Activated naive CD8-positive, alpha-beta T cell treated with anti-CD3 and anti-CD28 coated beads for 36 hours (primary cell): Measurements from ENCODE around the gene DCUN1D3. TPM values are rescaled to one million over a fixed set of nuclear protein-coding genes. Genes with fewer than 3 reads are reported as not detected.

Experiments
- DNase-seq: peaks from one replicate; pipeline ENCODE4 v3.0.0; 2021
- H3K27ac Mint-ChIP-seq: one replicate; pipeline ENCODE4 v1.8.0; 2022; ENCODE audit warnings: mild to moderate bottlenecking, moderate library complexity, mixed read lengths
- H3K27me3 Mint-ChIP-seq: one replicate; pipeline ENCODE4 v1.8.0; 2022; ENCODE audit warnings: mild to moderate bottlenecking, mixed read lengths
- H3K36me3 Mint-ChIP-seq: one replicate; pipeline ENCODE4 v1.8.0; 2021; ENCODE audit warnings: mild to moderate bottlenecking, mixed read lengths
- H3K4me1 Mint-ChIP-seq: one replicate; pipeline ENCODE4 v1.8.0; 2021; ENCODE audit warnings: mixed read lengths
- H3K4me3 Mint-ChIP-seq: one replicate; pipeline ENCODE4 v1.8.0; 2022; ENCODE audit warnings: mild to moderate bottlenecking, moderate library complexity, mixed read lengths
- H3K9me3 Mint-ChIP-seq: one replicate; pipeline ENCODE4 v1.8.0; 2022; ENCODE audit warnings: mixed read lengths
- total RNA-seq, 2 experiments: library from RNA; stranded (reverse); gene quantifications; one replicate each; pipeline ENCODE4 v1.2.3, GENCODE V29; 2021

The DCUN1D3 gene
- total RNA-seq, 2 experiments from 2014 or later: 7.7 to 8.2 TPM

DNA sequence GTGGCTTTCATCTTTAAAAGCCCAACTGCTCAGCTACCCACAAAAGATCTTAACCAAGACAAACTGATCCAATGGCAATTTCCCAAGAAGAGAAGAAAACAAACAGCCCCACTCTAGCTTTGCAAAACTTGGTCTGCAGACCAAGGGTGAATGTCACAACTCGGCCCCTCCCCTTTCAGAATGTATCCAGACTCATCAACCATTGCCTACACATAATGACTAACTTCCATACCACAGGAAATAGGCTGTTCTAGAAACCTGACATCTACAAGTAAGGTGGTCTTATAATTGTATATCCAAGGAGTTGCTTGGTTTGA lies 16.0 kb downstream of the DCUN1D3 start:
- H3K9me3 Mint-ChIP-seq: no peaks in the 10 kb centered on the region
- peak; percentile 14 for DNase-seq
- peaks cover 24% of the 10 kb centered on the region for H3K4me1 Mint-ChIP-seq
- H3K27ac Mint-ChIP-seq: no peak overlapping the region
- no peaks in the 10 kb centered on the region for H3K27me3 Mint-ChIP-seq
- H3K4me3 Mint-ChIP-seq: no peak overlapping the region
- peaks cover 17% of the 10 kb centered on the region for H3K36me3 Mint-ChIP-seq

DNA sequence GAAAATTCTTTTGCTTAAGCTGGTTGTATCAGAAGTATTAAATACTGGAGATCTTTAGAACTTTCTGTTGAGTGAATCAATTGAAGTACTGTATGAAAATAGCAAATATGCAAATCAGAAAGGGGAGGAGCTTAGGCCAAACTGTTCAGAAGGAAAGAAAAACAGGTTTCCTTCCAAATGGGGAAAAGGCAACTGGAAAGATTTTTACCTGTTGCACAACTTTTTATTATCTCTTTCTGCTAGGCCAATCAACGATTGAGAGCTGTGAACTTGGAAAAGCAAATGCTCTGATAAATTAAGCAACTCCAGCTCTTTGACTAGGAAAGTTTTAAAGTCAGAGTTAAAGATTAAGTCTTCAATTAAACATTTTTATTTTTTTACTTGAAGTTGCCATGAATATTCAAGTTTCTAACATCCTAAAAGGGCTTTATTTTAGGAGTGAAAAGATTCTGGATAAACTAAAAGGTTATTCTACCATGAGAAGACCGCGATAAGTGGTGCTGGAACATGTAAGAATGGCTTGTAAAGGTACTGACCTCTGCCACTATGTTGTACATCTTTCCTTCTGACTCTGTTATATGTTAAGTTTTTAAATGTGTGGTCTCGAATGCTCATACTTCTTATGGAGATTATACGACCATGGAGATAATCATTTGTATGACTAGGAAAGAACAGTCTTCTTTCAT lies 16.5 kb downstream of the DCUN1D3 start:
- Mint-ChIP-seq H3K4me1 (peaks cover 29% of the 10 kb centered on the region), H3K27ac (no peak overlapping the region), H3K9me3 (no peaks in the 10 kb centered on the region), H3K4me3 (no peak overlapping the region), H3K27me3 (no peaks in the 10 kb centered on the region), H3K36me3 (peaks cover 17% of the 10 kb centered on the region)
- no peak for DNase-seq

DNA sequence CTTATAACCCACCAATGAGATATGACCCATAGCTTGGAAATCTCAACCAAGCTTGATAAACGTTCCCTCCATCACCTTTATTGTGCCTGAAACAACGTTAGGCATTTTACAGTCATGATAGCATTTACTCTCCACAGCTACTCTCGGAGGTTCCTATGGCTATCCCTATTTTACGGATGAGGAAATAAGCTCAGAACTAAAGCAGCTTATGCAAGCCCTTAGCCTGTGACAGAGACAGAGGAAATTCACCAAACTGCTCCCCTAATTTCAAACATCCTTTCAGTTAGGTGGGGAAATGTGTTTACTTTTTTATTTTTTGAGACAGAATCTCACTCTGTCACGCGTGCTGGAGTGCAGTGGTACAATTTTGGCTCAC lies 18.7 kb downstream of the DCUN1D3 start:
- no peak for DNase-seq
- Mint-ChIP-seq H3K27me3 (no peaks in the 10 kb centered on the region), H3K9me3 (no peaks in the 10 kb centered on the region), H3K4me3 (no peak overlapping the region), H3K36me3 (peaks cover 12% of the 10 kb centered on the region), H3K4me1 (peaks cover 37% of the 10 kb centered on the region), H3K27ac (no peak overlapping the region)

DNA sequence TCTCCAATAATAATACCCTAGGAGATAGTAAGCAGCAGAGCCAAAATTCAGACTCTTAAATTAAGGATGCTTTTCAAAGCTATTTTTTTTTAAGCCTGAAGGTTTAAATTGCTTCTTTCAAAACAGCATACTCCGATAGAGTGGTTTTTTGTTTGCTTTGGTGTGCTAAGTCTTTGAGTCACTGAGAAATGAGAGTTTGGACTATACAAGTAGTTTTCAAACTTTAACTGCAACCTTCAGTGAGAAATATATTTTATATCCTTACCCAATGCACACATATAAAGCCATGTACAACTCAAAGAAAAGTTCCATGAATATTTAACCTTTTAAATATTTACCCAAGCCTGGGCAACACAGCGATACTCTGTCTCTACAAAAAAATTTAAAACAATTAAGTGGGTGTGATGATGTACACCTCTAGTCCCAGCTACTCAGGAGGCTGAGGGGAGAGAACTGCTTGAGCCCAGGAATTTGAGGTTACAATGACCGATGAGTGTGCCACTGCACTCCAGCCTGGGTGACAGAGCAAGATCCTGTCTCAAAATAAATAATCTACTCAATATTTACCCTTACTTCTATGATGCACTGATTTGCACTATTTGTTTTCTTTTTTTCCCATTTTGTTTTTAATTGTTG lies 19.2 kb downstream of the DCUN1D3 start:
- H3K4me1 Mint-ChIP-seq: peaks cover 41% of the 10 kb centered on the region
- DNase-seq: no peak
- no peak overlapping the region for H3K4me3 Mint-ChIP-seq
- no peak overlapping the region for H3K27ac Mint-ChIP-seq
- peaks cover 12% of the 10 kb centered on the region for H3K36me3 Mint-ChIP-seq
- H3K9me3 Mint-ChIP-seq: no peaks in the 10 kb centered on the region
- H3K27me3 Mint-ChIP-seq: no peaks in the 10 kb centered on the region

DNA sequence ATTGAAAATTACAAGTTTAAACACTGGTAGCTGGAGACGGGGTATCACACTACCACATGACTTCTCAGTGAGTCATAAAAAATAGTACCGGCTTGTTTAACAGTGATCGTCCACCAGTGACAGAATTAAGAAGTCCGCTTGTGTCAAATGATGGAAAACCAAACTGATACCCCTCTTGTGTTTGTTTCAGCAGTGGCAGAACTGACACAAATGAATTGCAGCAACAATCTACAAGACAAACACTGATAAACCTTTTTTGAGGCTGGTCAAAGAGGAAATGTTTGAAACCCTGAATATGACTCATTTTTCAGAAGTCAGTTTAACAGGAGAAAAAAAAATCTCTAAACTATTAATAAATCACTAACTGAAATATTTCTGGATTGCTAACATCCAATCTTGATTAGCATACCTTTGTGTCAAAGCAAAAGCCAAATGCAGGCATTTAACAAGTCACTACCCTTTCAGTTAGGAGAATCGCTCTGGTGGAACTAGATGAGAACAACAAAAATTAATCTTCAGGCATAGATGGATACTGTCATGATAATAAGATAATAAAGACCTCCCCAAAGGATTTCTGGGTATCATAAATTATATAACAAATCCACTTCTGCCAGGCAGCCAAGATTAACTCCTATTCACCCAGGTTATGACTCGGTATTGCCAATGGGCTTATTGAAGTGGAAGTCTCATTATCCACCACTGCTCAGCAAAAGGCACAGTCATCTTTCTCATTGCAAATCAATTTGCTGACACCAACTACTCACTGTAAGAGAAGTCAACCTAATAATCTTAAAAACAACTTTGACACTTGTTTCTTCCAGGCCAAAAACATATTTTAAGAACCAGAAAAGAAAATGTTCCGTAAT lies 20.8 kb downstream of the DCUN1D3 start:
- Mint-ChIP-seq H3K27me3 (no peaks in the 10 kb centered on the region), H3K9me3 (no peaks in the 10 kb centered on the region), H3K4me1 (peaks cover 52% of the 10 kb centered on the region), H3K4me3 (no peak overlapping the region), H3K36me3 (peaks cover 11% of the 10 kb centered on the region), H3K27ac (peak overlapping the region; percentile 6)
- DNase-seq: no peak

DNA sequence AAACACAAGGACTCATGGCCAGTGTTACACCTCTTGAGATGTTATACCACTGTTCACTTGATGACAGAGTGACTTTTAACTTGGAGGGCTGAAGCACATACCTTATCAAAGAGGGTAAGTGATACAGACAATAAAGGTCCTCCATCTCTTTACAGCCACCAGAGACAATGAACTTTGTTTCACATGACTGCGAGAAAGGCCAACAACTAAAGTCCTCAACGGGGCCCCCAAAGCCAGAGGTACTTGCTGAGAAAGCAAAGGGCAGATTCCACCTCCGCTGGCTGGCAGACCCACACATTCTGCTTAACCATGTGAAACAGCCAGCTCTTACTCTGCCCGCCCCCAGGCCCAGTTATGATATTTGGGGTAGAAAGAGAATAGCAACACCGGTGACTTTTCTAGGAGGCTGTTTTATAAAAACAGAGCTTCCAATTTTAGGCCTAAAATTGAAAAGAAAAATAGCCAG lies 21.4 kb downstream of the DCUN1D3 start:
- H3K36me3 Mint-ChIP-seq: peaks cover 6% of the 10 kb centered on the region
- no peak overlapping the region for H3K4me3 Mint-ChIP-seq
- no peaks in the 10 kb centered on the region for H3K27me3 Mint-ChIP-seq
- no peak for DNase-seq
- H3K27ac Mint-ChIP-seq: no peak overlapping the region
- peaks cover 54% of the 10 kb centered on the region for H3K4me1 Mint-ChIP-seq
- no peaks in the 10 kb centered on the region for H3K9me3 Mint-ChIP-seq

DNA sequence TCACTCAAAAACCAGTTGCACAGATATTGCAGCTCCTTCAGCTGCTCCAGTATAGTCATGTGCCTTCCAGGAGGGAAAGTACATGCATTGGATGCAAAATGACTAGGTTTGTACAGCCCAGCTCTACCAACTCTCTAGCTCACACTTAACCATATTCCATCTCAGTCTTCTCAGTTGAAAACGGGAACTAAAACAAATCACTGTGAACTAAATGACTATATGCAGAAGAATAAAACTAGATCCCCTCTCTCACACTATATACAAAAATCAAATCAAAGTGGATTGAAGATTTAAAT lies 24.9 kb downstream of the DCUN1D3 start:
- H3K4me1 Mint-ChIP-seq: peaks cover 63% of the 10 kb centered on the region
- H3K27me3 Mint-ChIP-seq: no peaks in the 10 kb centered on the region
- no peak for DNase-seq
- no peak overlapping the region for H3K4me3 Mint-ChIP-seq
- no peaks in the 10 kb centered on the region for H3K9me3 Mint-ChIP-seq
- H3K36me3 Mint-ChIP-seq: peaks cover 13% of the 10 kb centered on the region
- H3K27ac Mint-ChIP-seq: no peak overlapping the region

DNA sequence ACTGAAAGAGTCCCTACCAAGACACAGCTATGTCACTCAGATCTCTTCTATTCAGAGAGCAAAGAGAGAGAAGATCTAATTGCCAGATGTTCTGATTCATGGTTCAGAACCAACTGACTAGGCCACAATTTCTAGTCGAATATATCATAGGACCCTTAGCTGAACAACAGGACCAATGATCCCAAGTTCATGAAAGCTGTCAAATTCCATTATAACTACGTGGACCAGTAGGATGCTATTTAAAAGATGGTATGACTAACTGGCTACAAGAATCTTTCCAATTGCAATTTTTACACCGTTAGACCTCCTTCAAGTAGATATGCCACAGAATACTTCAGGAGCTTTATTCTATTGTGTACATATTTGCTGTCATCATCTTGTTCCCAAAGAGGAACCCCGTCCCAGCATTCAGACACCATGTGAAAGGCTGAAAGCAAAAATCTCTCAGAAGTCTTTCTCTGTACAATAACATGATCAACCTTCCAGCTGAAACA lies 26.0 kb downstream of the DCUN1D3 start:
- H3K27ac Mint-ChIP-seq: peak overlapping the region; percentile 83
- H3K27me3 Mint-ChIP-seq: no peaks in the 10 kb centered on the region
- H3K9me3 Mint-ChIP-seq: no peaks in the 10 kb centered on the region
- no peak for DNase-seq
- H3K4me3 Mint-ChIP-seq: peak overlapping the region; percentile 32
- H3K4me1 Mint-ChIP-seq: peaks cover 56% of the 10 kb centered on the region
- H3K36me3 Mint-ChIP-seq: peaks cover 13% of the 10 kb centered on the region

DNA sequence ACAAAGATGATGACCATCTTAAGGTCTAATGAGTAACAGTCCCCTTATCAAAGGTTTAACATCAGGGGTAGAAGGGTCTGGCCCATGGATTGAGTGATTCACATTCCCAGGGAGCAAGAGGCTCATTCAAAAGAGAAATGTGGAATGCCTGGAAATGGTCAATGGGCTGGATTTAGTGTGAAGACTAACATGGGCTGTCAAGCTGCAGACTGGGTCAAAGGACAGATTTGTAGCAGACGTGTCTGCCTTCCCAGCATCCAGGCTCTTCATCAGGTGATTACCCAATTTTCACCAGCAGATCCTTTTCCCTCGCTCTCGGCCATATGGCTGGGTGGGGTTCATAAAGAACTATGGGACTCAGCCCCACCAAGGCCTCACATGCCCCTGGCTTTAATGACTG lies 26.8 kb downstream of the DCUN1D3 start:
- no peak for DNase-seq
- H3K4me1 Mint-ChIP-seq: peaks cover 48% of the 10 kb centered on the region
- no peak overlapping the region for H3K4me3 Mint-ChIP-seq

DNA sequence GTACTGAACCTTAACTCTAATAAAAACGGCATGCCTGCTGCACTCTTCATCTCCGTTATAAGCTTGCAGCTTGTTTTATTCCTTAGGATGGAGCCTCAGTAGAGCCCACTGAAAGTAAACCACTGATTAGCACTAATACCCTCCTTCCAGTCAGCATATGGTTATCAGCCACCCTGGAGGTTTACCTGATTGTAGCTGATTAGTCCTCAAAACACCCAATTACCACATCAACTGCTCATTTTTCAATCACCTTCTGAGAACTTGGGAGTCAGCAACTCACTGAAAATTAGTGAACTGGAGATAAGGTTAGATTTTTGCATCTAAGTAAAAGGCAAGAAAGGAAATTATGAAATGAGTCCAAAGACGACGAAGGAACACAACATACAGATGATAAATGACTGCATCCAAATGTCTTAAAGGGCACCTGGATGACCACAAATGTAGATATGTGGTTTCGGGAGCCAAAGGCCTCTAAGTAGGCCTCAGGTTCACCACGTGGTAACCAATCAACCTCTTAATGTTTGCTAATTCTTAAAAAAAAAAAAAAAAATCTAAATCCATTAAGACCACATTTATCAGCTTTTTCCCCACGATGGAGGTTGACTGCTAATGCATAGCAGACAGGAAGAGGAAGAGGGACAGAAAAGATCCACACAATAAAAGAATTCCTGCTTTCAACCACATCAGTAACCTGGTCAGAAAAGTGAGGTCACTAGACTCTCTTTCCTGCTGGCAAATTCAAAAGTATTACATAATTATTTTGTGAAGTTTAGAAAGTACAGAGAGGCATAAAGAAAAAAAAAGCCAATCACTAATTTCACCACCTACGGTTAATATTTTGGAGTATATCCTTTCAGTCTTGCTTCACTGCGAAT lies 28.0 kb downstream of the DCUN1D3 start:
- H3K4me3 Mint-ChIP-seq: no peak overlapping the region
- DNase-seq: no peak
- H3K27ac Mint-ChIP-seq: peak overlapping the region; percentile 54
- peaks cover 14% of the 10 kb centered on the region for H3K36me3 Mint-ChIP-seq
- peaks cover 44% of the 10 kb centered on the region for H3K4me1 Mint-ChIP-seq
- no peaks in the 10 kb centered on the region for H3K9me3 Mint-ChIP-seq
- no peaks in the 10 kb centered on the region for H3K27me3 Mint-ChIP-seq

More for the DNA sequence above, 26.8 kb downstream of the DCUN1D3 start:
- peaks cover 13% of the 10 kb centered on the region for H3K36me3 Mint-ChIP-seq
- H3K9me3 Mint-ChIP-seq: no peaks in the 10 kb centered on the region
- no peaks in the 10 kb centered on the region for H3K27me3 Mint-ChIP-seq
- no peak overlapping the region for H3K27ac Mint-ChIP-seq

DNA sequence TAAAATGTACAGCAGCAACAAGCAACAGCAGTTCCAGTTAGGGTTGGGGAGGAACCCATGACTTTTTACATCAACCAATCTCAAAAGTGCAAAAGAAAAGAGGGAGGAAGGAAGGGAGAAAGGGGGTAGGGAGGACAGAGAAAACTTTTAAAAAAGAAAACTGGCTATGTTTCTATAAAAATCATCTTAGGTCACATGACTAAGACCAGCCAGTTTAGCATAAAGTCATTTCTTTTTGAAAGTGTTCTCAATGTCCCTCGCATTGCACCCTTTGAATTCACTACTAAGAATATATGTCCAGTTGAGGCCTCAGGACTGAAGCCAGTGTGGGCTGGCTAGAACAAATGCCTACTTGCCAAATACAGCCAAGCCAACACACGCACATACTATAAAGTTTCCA lies 28.9 kb downstream of the DCUN1D3 start:
- Mint-ChIP-seq H3K27ac (no peak overlapping the region), H3K4me3 (no peak overlapping the region), H3K27me3 (no peaks in the 10 kb centered on the region), H3K4me1 (peaks cover 47% of the 10 kb centered on the region), H3K9me3 (no peaks in the 10 kb centered on the region), H3K36me3 (peaks cover 15% of the 10 kb centered on the region)
- DNase-seq: no peak

DNA sequence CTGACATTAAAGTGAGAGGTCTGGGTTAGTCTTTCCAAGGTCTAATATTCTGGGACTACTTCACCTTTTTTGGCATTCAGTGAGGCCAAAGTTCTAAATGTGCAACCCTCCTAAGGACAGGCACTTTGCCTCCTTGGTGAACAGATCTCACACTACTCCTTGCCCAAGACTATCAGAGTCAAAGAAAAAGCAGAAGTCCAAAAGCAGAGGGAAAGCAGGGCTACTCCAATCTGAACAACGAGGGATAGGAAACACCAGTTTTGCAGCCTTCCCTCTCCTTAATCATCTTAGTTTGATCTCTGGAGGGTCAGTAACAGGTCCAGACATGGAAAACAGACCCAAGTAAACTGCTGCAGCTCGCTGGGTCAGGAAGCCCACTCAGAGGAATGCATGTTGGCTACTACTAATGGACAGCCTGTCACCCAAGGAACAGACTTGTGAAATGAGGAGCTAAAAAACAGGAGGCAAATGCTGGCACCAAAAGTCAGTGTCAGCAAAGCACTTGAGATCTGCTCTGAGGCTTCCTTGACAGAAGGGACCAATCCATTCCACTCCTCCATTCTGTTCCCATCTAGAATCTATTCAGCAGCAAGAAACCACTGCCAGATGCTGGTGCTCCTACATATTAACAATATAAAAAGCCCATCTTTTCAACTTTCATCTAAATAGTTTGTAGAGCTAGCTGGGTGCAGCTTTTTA lies 29.9 kb downstream of the DCUN1D3 start:
- peaks cover 45% of the 10 kb centered on the region for H3K4me1 Mint-ChIP-seq
- no peak overlapping the region for H3K27ac Mint-ChIP-seq

DNA sequence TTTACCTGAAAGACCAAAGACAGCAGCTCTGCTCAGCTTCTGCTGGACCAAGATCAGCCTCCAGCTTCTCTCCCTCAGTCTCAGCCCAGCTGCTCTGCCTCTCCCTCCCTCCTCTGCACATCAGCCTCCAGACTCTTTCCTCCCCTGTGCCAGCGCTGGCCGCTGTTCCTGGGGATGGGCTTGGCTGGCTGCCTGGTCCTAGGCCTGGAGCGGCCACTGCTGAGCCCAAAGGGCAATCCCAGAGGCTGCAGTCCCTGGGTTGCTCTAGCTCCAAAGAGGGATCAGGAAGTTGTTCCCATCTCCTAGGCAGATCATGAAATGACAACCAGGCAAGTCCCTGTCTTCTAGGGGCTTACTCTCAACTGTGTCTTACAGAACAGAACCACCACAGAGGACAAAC lies 31.3 kb downstream of the DCUN1D3 start:
- DNase-seq: no peak
- Mint-ChIP-seq H3K27ac (no peak overlapping the region), H3K4me1 (peaks cover 40% of the 10 kb centered on the region)

More for the DNA sequence above, 29.9 kb downstream of the DCUN1D3 start:
- Mint-ChIP-seq H3K9me3 (no peaks in the 10 kb centered on the region), H3K36me3 (peaks cover 12% of the 10 kb centered on the region), H3K27me3 (no peaks in the 10 kb centered on the region), H3K4me3 (no peak overlapping the region)
- no peak for DNase-seq

DNA sequence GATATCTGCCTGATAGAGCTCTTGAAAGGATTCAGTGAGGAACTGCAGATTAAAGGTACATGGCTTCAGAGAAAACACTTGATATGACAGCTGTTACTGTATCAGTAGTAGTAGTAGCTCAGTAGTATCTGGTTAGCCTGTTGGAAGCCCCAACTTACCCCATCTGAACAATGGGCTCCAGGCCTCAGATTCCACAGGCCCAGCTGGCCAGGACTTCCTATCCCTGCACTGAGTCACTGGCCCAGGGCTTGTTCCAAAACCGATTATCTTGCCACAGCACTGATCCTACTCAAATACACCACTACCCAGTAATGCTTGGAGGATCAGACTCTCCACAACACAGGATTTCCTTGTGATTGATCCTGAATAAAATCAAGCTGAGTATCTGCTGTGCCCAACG lies 32.6 kb downstream of the DCUN1D3 start:
- peaks cover 31% of the 10 kb centered on the region for H3K4me1 Mint-ChIP-seq
- H3K27ac Mint-ChIP-seq: no peak overlapping the region

More for the DNA sequence above, 31.3 kb downstream of the DCUN1D3 start:
- Mint-ChIP-seq H3K36me3 (peaks cover 15% of the 10 kb centered on the region), H3K9me3 (no peaks in the 10 kb centered on the region), H3K4me3 (no peak overlapping the region), H3K27me3 (no peaks in the 10 kb centered on the region)

More for the DNA sequence above, 32.6 kb downstream of the DCUN1D3 start:
- no peak for DNase-seq
- no peak overlapping the region for H3K4me3 Mint-ChIP-seq
- H3K27me3 Mint-ChIP-seq: no peaks in the 10 kb centered on the region
- peaks cover 15% of the 10 kb centered on the region for H3K36me3 Mint-ChIP-seq
- H3K9me3 Mint-ChIP-seq: no peaks in the 10 kb centered on the region
